HG03095 (cell line): Measurements from ENCODE around the gene HAND1.

Experiments
- ATAC-seq: cut with Tn5 transposase; IDR thresholded peaks from one replicate; pipeline ENCODE4 v1.9.1; 2021; ENCODE audit warnings: moderate library complexity; ENCODE audit not compliant: unreplicated experiment

The HAND1 gene

GRCh38 chr5:154478224-154478565, at the start of gene HAND1:
HAND1 (minus strand) TSS chr5:154478227; CDS start chr5:154478008, 219 bp downstream.
- ATAC-seq: no peak

GRCh38 chr5:154526231-154527226, 48.5 kb upstream of the HAND1 start:
- no peak for ATAC-seq

GRCh38 chr5:154524859-154525258, 46.8 kb upstream of the HAND1 start:
- no peak for ATAC-seq

- ATAC-seq: no peak
These were observed 46.2 kb upstream of the HAND1 start for GRCh38 chr5:154524181-154524580.

- ATAC-seq: no peak
These were observed 45.7 kb upstream of the HAND1 start for GRCh38 chr5:154523709-154524108.

DNA sequence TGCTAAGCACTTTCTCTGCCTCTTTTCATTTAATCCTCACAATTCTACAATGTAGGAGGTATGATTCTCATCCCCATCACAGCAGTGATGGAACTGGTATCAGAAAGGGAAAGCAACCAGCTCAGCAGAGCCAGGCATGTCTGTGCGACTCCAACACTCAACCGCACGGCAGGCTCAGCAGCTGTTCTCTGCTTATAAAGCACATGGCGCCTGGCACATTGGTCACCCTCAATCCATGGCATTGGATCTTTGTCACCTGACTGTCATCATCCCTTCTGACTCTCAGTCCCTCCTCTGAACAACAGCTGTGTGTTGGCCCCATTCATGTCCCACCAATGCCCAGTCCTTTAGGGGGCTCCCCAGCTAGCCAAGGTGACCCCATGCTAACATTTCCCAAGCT, 45.1 kb upstream of the HAND1 start:
- ATAC-seq: no peak

DNA sequence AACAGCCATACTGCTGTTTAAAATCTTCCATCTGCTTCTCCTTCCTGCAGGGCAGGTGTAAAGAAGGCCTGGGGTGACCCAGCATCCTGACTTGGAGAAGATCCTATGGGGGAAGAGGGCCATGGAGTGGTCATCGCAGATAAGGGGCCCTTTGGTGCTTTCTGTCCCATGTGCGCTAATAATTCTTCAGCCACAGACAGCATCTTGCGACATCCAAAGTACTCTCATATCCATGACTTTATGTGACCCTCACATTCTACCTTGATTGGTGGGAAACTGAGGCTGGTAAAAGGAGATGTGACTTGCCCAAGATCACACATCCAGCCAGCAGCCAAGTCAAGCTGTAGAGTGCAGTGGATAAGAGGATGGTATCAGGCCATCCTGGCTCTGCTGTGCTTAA, 44.3 kb upstream of the HAND1 start:
- ATAC-seq: no peak

GRCh38 chr5:154521756-154522155, 43.7 kb upstream of the HAND1 start:
- ATAC-seq: no peak

DNA sequence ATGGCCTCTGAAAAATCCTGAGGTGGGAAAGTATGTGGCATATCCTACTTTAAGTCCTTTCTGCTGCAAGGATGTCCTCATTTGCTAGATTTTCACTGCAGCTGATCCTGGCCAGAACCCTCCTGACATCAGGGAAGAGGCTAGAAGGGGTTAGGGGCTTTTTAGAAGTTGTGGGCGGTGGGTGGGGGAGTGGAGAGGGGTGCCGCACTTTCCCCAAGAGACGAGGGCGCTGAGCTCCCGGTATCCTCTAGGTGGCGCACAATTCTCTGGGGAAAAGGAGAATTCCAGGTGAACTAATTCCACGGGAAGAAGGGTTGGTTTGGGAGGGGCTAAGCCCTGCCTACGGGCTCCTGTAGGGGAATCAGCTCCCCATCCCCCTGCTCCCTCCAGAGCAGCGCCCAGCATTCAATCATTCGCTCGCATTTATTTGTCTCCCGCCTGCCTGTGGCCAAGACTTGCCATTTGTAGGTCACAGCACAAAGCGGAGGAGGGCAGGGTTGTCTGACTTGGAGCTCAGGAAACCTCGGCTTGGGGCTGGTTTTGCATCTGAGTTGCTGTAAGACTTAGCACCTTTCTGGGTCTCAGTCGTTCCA, 42.9 kb upstream of the HAND1 start:
- no peak for ATAC-seq

- ATAC-seq: no peak
These were observed 41.3 kb upstream of the HAND1 start for GRCh38 chr5:154519359-154519758.

DNA sequence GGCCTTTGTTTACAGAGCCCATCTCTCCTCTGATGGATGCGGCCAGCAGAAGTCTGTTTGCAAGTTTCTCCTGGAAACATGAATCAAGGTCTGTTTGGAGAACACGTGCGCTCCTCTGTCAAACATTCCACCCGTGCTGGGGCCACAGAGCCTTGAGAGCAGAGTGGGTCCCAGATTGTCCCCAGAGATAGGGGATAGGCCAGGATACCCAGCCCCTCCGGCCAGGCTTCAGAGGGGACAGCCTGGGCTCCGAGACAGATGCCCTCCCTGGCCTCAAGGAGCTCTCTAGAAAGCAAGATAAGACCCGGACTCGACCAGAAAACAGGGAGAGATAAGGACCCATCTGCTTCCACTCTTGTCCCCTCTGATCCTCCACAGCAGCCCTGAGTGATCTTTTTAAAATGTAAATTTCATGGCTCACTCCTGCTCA, 40.4 kb upstream of the HAND1 start:
- no peak for ATAC-seq

GRCh38 chr5:154517810-154518437, 39.9 kb upstream of the HAND1 start:
- ATAC-seq: no peak

DNA sequence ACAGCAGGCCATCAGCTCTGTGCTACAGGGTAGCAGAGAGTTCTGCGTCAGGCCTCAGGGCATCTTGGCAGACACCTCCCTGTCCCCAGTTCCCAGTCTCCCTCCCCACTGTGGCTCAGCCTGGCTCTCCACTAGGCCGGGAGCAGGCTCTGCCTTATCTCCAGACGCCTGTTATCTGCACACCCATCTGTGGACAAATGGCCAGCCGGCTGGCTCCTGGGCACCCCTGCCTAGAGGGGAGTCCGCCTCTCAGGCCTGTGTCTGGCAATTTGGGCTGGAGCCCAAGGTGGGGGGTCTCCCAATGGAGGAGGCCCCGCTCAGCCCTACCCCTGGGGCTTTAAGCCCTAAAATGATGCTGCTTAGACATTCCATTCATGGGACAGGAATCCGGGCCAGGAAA, 39.2 kb upstream of the HAND1 start:
- ATAC-seq: no peak

DNA sequence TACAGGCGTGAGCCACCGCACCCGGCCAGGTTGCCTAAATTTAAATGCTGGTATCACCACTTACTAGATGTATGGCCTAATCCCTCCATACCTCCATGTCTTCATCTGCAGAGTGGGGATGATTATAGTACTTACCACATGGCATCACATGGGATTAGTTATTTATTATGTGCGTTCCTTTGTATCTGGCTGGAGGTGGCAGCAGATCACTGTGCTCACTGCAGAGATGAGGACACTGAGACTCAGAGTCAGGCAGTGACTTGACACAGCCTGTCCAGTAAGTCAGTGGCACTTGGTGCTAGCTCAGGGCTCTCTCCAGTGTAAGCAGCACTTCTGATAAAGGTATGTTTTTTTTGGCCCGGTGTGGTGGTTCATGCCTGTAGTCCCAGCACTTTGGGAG, 38.4 kb upstream of the HAND1 start:
- ATAC-seq: no peak

- ATAC-seq: peak; percentile 73
These were observed 37.5 kb upstream of the HAND1 start for GRCh38 chr5:154515488-154515887.

GRCh38 chr5:154514331-154514730, 36.3 kb upstream of the HAND1 start:
- no peak for ATAC-seq

GRCh38 chr5:154513669-154514084, 35.6 kb upstream of the HAND1 start:
- no peak for ATAC-seq

DNA sequence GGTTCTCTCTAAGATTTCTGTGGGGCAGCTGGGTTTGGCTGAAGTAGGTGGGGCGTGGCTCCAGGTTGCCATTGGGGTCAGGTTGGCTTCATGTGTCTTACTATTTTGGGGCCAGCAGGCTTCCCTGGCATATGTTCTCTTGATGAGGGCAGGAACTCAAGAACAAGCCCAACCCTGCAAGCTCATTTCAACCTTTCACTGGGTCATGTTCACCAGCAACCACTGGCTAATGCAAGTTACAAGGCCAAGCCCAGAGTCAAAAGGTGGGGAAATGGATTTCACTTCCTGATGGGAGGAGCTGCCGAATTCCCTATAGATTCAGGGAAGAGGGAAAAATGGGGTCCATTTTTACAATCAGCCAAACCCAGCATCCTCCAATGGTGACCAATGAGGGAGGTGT, 34.0 kb upstream of the HAND1 start:
- no peak for ATAC-seq

- ATAC-seq: no peak
These were observed 31.9 kb upstream of the HAND1 start for GRCh38 chr5:154509784-154510555.

DNA sequence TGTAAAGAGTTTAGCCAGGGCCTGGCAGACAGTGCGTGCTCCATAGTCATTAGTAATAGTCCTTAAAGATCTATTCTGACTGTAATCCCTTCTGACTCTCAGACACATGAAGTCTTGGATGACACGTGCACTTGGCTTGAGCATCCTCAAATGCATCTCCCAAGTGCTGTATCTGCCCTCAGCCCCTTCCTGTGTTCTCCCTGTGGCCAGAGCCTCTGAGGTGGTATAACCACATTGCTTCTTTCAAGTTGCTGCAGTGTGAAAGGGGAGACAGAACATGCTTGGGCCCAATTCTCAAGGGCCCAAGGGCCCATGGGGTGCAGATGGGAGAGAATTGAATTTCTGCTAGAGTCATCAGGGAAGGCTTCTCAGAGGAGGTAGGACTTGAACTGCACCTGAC, 30.1 kb upstream of the HAND1 start:
- ATAC-seq: no peak

DNA sequence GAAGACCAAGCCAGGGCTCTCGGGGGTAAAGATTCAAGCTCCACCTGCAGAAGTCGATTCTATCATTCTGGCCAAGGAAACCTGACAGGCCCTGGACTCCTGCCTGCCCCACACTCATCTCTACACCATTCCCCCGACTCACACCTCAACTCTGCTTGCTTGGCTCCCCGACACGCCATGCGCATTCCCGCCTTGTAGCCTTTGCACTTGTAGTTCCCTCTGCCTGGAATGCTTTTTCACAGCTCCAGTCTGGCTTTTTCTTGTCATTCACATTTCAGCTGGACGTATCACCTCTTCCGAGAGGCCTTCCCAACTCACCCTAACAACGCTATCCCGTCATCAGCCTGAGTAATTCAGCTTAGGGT, 28.7 kb upstream of the HAND1 start:
- ATAC-seq: no peak
